Calu3 (cell line): ENCODE measurements around the gene ACOT13. TPM values are rescaled to one million over a fixed set of nuclear protein-coding genes. Genes with fewer than 3 reads are reported as not detected.

Source experiments
- BruUV-seq: library from RNA; stranded (reverse); fragments of 400-500 nt; replicated peaks from 2 replicates; lab custom pipeline; 2021; lab: Mats Ljungman, UMichigan
- CTCF ChIA-PET: fragments of 300-600 bp; sonication (Branson Sonifier 250); formaldehyde crosslinking; loops from one replicate; lab custom pipeline; 2022; ENCODE audit warnings: antibody characterized with exemption; lab: Charles Lee
- DNase-seq: peaks from one replicate; pipeline ENCODE4 v3.0.0; 2022
- H3K27ac Mint-ChIP-seq: one replicate; pipeline ENCODE4 v1.8.0; 2022; ENCODE audit warnings: mixed read lengths; ENCODE audit not compliant: unreplicated experiment
- H3K27me3 Mint-ChIP-seq: one replicate; pipeline ENCODE4 v1.8.0; 2022; ENCODE audit warnings: mixed read lengths; ENCODE audit not compliant: unreplicated experiment
- H3K36me3 Mint-ChIP-seq: one replicate; pipeline ENCODE4 v1.8.0; 2022; ENCODE audit warnings: mild to moderate bottlenecking, moderate library complexity, mixed read lengths; ENCODE audit not compliant: insufficient read depth, unreplicated experiment
- H3K4me1 Mint-ChIP-seq: one replicate; pipeline ENCODE4 v1.8.0; 2022; ENCODE audit warnings: mild to moderate bottlenecking, low read depth, mixed read lengths; ENCODE audit not compliant: unreplicated experiment
- H3K4me3 Mint-ChIP-seq: one replicate; pipeline ENCODE4 v1.8.0; 2022; ENCODE audit warnings: mild to moderate bottlenecking, low read depth, moderate library complexity, mixed read lengths; ENCODE audit not compliant: unreplicated experiment
- H3K9me3 Mint-ChIP-seq: one replicate; pipeline ENCODE4 v1.8.0; 2022; ENCODE audit warnings: low read depth, mixed read lengths; ENCODE audit not compliant: unreplicated experiment
- intact Hi-C: fragments of 100-400 bp; cut with micrococcal nuclease; formaldehyde crosslinking; loops from one replicate; pipeline ENCODE4 v1.10.0; 2022; ENCODE audit not compliant: unreplicated experiment
- total RNA-seq: library from RNA; stranded (reverse); gene quantifications from 2 replicates; pipeline ENCODE4 v1.2.3, GENCODE V29; 2022
- TF ChIP-seq, protein P1 (sequence below): fragments of 200-600 bp; IDR thresholded peaks from one replicate; pipeline ENCODE4 v1.8.0; 2022; ENCODE audit warnings: antibody characterized with exemption; ENCODE audit not compliant: unreplicated experiment

Gene ACOT13
- total RNA-seq, 1 experiment from 2014 or later, result 78.9 TPM

DNA sequence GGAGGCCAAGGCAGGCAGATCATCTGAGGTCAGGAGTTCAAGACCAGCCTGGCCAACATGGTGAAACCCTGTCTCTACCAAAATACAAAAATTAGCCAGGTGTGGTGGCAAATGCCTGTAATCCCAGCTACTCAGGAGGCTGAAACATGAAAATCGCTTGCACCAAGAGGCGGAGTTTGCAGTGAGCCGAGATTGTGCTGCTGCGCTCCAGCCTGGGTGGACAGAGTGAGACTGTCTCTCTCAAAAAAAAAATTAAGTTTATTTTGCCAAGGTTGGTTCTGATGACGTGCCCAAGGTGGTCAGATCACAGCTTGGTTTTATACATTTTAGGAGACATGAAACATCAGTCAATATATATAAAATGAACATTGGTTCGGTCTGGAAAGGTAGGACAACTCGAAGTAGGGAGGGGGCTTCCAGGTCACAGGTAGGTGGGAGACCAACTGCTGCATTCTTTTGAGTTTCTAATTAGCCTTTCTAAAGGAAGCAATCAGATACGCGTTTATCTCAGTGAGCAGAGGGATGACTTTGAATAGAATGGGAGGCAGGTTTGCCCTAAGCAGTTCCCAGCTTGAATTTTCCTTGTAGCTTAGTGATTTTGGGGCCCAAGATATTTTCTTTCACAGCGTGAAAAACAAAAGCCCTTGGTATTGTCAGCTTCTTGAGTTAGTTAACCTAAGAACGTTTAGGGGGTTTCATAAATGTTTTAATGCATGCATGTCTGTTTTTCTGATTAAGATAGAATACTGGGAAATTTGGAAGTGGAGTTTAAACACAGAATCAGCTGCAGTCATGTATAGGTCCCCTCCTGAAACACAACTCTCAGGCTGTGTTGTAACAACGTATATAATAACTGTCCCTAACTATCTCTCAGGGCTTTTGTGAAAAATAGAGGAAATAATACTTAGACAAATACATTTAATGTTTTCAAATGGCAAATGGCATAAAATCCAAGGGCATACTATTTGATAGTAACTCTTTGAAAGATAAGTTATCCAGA lies 16.7 kb downstream of the ACOT13 start:
- no peaks in the 10 kb centered on the region for H3K9me3 Mint-ChIP-seq
- DNase-seq, result no peak
- intact Hi-C loops, result no loop called here
- TF ChIP-seq, protein P1, sequence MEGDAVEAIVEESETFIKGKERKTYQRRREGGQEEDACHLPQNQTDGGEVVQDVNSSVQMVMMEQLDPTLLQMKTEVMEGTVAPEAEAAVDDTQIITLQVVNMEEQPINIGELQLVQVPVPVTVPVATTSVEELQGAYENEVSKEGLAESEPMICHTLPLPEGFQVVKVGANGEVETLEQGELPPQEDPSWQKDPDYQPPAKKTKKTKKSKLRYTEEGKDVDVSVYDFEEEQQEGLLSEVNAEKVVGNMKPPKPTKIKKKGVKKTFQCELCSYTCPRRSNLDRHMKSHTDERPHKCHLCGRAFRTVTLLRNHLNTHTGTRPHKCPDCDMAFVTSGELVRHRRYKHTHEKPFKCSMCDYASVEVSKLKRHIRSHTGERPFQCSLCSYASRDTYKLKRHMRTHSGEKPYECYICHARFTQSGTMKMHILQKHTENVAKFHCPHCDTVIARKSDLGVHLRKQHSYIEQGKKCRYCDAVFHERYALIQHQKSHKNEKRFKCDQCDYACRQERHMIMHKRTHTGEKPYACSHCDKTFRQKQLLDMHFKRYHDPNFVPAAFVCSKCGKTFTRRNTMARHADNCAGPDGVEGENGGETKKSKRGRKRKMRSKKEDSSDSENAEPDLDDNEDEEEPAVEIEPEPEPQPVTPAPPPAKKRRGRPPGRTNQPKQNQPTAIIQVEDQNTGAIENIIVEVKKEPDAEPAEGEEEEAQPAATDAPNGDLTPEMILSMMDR, result no peak
- peaks cover 34% of the 10 kb centered on the region for H3K4me1 Mint-ChIP-seq
- CTCF ChIA-PET, result interaction anchor here (0.6 to 1.3 kb wide), 3 partner anchors 18 to 370 kb away, joined by 3 to 7 read pairs (median 4); no protein-coding TSS in a partner anchor
- no TSS peak for BruUV-seq
- no peak overlapping the region for H3K4me3 Mint-ChIP-seq
- no peak overlapping the region for H3K27ac Mint-ChIP-seq
- no peaks in the 10 kb centered on the region for H3K27me3 Mint-ChIP-seq
- peaks cover 6% of the 10 kb centered on the region for H3K36me3 Mint-ChIP-seq

DNA sequence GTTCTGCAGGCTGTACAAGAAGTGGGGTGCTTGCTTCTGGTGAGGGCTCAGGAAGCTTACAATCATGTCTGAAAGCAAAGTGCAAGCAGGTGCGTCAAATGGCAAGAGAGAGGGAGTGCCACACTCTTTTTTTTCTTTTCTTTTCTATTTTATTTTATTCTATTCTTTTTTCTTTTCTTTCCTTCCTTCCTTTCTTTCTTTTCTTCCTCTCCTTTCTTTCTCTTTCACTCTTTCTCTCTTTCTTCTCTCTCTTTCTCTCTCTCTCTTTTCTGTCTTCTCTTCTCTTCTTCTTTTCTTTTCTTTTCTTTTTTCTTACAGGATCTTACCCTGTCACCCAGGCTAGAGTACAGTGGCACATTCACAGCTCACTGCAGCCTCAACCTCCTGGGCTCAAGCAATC lies 19.5 kb downstream of the ACOT13 start:
- intact Hi-C loops, result no loop called here
- BruUV-seq, result no TSS peak
- TF ChIP-seq, protein P1, result no peak
- Mint-ChIP-seq H3K9me3 (no peaks in the 10 kb centered on the region), H3K4me3 (no peak overlapping the region), H3K27ac (no peak overlapping the region), H3K36me3 (peaks cover 6% of the 10 kb centered on the region), H3K4me1 (peaks cover 25% of the 10 kb centered on the region), H3K27me3 (no peaks in the 10 kb centered on the region)
- CTCF ChIA-PET, result interaction anchor here (0.5 to 1.7 kb wide), 5 partner anchors 13 to 625 kb away, joined by 3 to 6 read pairs (median 4); no protein-coding TSS in a partner anchor
- no peak for DNase-seq

DNA sequence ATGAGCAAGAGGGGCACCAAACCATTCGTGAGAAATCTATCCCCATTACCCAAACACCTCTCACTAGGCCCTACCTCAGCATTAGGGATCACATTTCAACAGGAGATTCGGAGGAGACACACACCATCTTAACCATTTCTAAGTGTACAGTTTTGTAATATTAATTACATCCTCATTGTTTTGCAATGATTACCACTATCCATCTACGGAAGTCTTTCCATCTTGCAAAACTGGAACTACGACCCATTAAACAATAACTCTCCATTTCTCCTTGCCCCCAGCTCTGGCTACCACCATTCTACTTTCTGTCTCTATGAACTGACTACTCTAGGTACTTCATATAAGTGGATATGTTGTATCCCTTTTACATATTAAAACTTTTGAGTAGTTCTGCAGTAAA lies 20.1 kb downstream of the ACOT13 start:
- BruUV-seq, result no TSS peak
- Mint-ChIP-seq H3K4me1 (peaks cover 25% of the 10 kb centered on the region), H3K36me3 (peaks cover 6% of the 10 kb centered on the region), H3K9me3 (no peaks in the 10 kb centered on the region), H3K27me3 (no peaks in the 10 kb centered on the region), H3K27ac (peak overlapping the region; percentile 15), H3K4me3 (peak overlapping the region; percentile 1)
- intact Hi-C loops, result no loop called here
- TF ChIP-seq, protein P1, result no peak
- CTCF ChIA-PET, result interaction anchor here (0.7 to 1.7 kb wide), 3 partner anchors 106 to 624 kb away, joined by 3 to 6 read pairs (median 4); no protein-coding TSS in a partner anchor
- no peak for DNase-seq

DNA sequence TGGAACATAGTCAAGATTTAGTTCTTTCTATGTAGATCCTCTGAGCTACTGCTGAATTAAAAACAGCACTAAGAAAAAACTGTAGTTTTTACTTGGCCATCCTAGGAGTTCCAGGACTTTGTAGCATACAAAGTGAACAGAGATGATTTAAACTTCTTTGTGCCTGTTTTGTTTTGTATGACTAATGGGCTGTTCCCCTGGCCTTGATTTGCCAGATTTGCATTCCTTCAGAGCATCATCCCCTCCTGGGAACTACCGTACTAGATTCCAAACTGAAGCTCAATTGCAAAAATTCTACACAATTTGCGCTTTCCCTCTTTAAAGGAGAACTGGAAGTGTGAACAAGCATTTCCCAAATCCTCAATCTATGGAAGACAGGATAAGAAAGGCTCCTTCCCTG lies 23.1 kb downstream of the ACOT13 start:
- H3K9me3 Mint-ChIP-seq, result no peaks in the 10 kb centered on the region
- no TSS peak for BruUV-seq

More for the DNA sequence above, 23.1 kb downstream of the ACOT13 start:
- intact Hi-C loops, result no loop called here
- no peak overlapping the region for H3K4me3 Mint-ChIP-seq
- peaks cover 6% of the 10 kb centered on the region for H3K36me3 Mint-ChIP-seq
- peaks cover 17% of the 10 kb centered on the region for H3K4me1 Mint-ChIP-seq
- DNase-seq, result no peak
- TF ChIP-seq, protein P1, result no peak
- H3K27ac Mint-ChIP-seq, result no peak overlapping the region
- H3K27me3 Mint-ChIP-seq, result no peaks in the 10 kb centered on the region
- CTCF ChIA-PET, result interaction anchor here (1.0 kb wide), 1 partner anchor 53 kb away, joined by 3 read pairs; no protein-coding TSS in a partner anchor
